Panc1 (cell line): Measurements from ENCODE around the gene GJB2.

Experiments
- CTCF ChIP-seq: fragments of 450-650 bp; IDR thresholded peaks from 2 replicates; pipeline ENCODE4 v1.5.1; 2017; ENCODE audit warnings: mild to moderate bottlenecking
- POLR2AphosphoS5 ChIP-seq: IDR thresholded peaks from 2 replicates; pipeline ENCODE4 v1.6.1; 2012; ENCODE audit warnings: mild to moderate bottlenecking, low read depth, low read length, moderate library complexity
- REST ChIP-seq, 2 experiments: IDR thresholded peaks; 2 replicates each; pipeline ENCODE4 v1.6.1; 2011 to 2012; ENCODE audit warnings: low read depth in 2 of 2, control low read depth in 1 of 2, low read length in 1 of 2, mild to moderate bottlenecking in 1 of 2, moderate library complexity in 1 of 2; ENCODE audit not compliant: insufficient read depth in 1 of 2
- SIN3A ChIP-seq: IDR thresholded peaks from 2 replicates; pipeline ENCODE4 v1.6.1; 2012; ENCODE audit warnings: low read depth, mild to moderate bottlenecking, low read length, moderate library complexity, borderline replicate concordance; ENCODE audit not compliant: insufficient read depth
- TCF7L2 ChIP-seq: IDR thresholded peaks from 2 replicates; pipeline ENCODE4 v1.6.1; 2011; ENCODE audit warnings: mild to moderate bottlenecking, low read depth, low read length, inconsistent platforms

GRCh38 chr13:20156702-20157101 lies 36.0 kb downstream of the GJB2 start:
- TF ChIP-seq CTCF (no peak), POLR2AphosphoS5 (no peak), TCF7L2 (no peak), REST (IDR thresholded peaks at IDR 0.05; ENCODE audit: insufficient read depth in 1 of 2, low read depth in 2 of 2, low read length in 1 of 2) (no peak), SIN3A (no peak)
